Panc1 (cell line): ENCODE measurements around the gene DSCAM. TPM values are rescaled to one million over a fixed set of nuclear protein-coding genes. Genes with fewer than 3 reads are reported as not detected.

Source experiments
- ATAC-seq: fragments of 200-7000 bp; cut with Tn5 transposase; 2 replicates; pipeline ENCODE4 v1.9.1; 2020; ENCODE audit warnings: mild to moderate bottlenecking, moderate library complexity
- BruUV-seq: library from RNA; stranded (reverse); fragments of 400-500 nt; replicated peaks from 2 replicates; lab custom pipeline; 2021; lab: Mats Ljungman, UMichigan
- CTCF ChIA-PET: fragments of 300-600 bp; sonication (Branson Sonifier 250); formaldehyde crosslinking; loops from one replicate; lab custom pipeline; 2022; ENCODE audit warnings: antibody characterized with exemption; lab: Charles Lee
- POLR2A ChIA-PET: fragments of 300-600 bp; sonication (Branson Sonifier 250); formaldehyde crosslinking; loops from one replicate; lab custom pipeline; 2022; ENCODE audit warnings: antibody characterized with exemption; lab: Charles Lee
- DNase-seq: peaks from one replicate; pipeline ENCODE4 v3.0.0-alpha.2; 2010; ENCODE audit warnings: low read depth, low spot score
- H3K27ac ChIP-seq: 2 replicates; pipeline ENCODE4 v1.5.1; 2011; ENCODE audit warnings: mild to moderate bottlenecking, low read length, inconsistent platforms
- H3K27me3 ChIP-seq: fragments of 200-500 bp; sonication (Bioruptor generic); 2 replicates; pipeline ENCODE4 v1.6.0; 2014; ENCODE audit warnings: low read length, inconsistent platforms; ENCODE audit not compliant: control insufficient read depth, insufficient read depth
- H3K36me3 ChIP-seq: fragments of 200-500 bp; sonication (Bioruptor generic); 2 replicates; pipeline ENCODE4 v1.5.1; 2014; ENCODE audit warnings: inconsistent platforms, mild to moderate bottlenecking, low read length, moderate library complexity; ENCODE audit not compliant: control insufficient read depth, insufficient read depth
- H3K4me1 ChIP-seq: 2 replicates; pipeline ENCODE4 v1.5.1; 2011; ENCODE audit warnings: inconsistent platforms, mild to moderate bottlenecking, low read length, moderate library complexity; ENCODE audit not compliant: control insufficient read depth, insufficient read depth
- H3K4me3 ChIP-seq, 2 experiments: 2 replicates each; pipeline ENCODE4 v1.5.1; 2011 to 2012; ENCODE audit warnings: low read depth in 2 of 2, low read length in 2 of 2, mild to moderate bottlenecking in 2 of 2, inconsistent platforms in 1 of 2, moderate library complexity in 1 of 2
- H3K9me3 ChIP-seq: fragments of 200-500 bp; sonication (Bioruptor generic); 2 replicates; pipeline ENCODE4 v1.5.1; 2014; ENCODE audit warnings: low read depth, mild to moderate bottlenecking, inconsistent platforms, low read length, moderate library complexity; ENCODE audit not compliant: control insufficient read depth, insufficient read depth
- POLR2AphosphoS5 ChIP-seq: IDR thresholded peaks from 2 replicates; pipeline ENCODE4 v1.6.1; 2012; ENCODE audit warnings: mild to moderate bottlenecking, low read depth, low read length, moderate library complexity
- SIN3A ChIP-seq: IDR thresholded peaks from 2 replicates; pipeline ENCODE4 v1.6.1; 2012; ENCODE audit warnings: low read depth, mild to moderate bottlenecking, low read length, moderate library complexity, borderline replicate concordance; ENCODE audit not compliant: insufficient read depth
- TCF7L2 ChIP-seq: IDR thresholded peaks from 2 replicates; pipeline ENCODE4 v1.6.1; 2011; ENCODE audit warnings: mild to moderate bottlenecking, low read depth, low read length, inconsistent platforms
- in situ Hi-C: cut with HindIII; loops from 2 replicates; pipeline ENCODE4 v1.10.0; 2016; ENCODE audit warnings: low sequenced_read_pairs, low pct_unique_long_range_greater_than_20kb
- intact Hi-C: fragments of 100-400 bp; cut with micrococcal nuclease; formaldehyde crosslinking; loops from one replicate; pipeline ENCODE4 v1.10.0; 2022; ENCODE audit not compliant: unreplicated experiment
- total RNA-seq: library from RNA; stranded (reverse); gene quantifications from one replicate; pipeline ENCODE4 v1.2.1, GENCODE V29; 2021; ENCODE audit not compliant: unreplicated experiment
- TF ChIP-seq, protein P1 (sequence below), 2 experiments: IDR thresholded peaks; 2 replicates each; pipeline ENCODE4 v1.6.1; 2011 to 2012; ENCODE audit warnings: low read depth in 2 of 2, control low read depth in 1 of 2, low read length in 1 of 2, mild to moderate bottlenecking in 1 of 2, moderate library complexity in 1 of 2; ENCODE audit not compliant: insufficient read depth in 1 of 2
- TF ChIP-seq, protein P2 (sequence below): fragments of 450-650 bp; IDR thresholded peaks from 2 replicates; pipeline ENCODE4 v1.5.1; 2017; ENCODE audit warnings: mild to moderate bottlenecking

DSCAM gene
- total RNA-seq, 1 experiment from 2014 or later, result not detected

DNA sequence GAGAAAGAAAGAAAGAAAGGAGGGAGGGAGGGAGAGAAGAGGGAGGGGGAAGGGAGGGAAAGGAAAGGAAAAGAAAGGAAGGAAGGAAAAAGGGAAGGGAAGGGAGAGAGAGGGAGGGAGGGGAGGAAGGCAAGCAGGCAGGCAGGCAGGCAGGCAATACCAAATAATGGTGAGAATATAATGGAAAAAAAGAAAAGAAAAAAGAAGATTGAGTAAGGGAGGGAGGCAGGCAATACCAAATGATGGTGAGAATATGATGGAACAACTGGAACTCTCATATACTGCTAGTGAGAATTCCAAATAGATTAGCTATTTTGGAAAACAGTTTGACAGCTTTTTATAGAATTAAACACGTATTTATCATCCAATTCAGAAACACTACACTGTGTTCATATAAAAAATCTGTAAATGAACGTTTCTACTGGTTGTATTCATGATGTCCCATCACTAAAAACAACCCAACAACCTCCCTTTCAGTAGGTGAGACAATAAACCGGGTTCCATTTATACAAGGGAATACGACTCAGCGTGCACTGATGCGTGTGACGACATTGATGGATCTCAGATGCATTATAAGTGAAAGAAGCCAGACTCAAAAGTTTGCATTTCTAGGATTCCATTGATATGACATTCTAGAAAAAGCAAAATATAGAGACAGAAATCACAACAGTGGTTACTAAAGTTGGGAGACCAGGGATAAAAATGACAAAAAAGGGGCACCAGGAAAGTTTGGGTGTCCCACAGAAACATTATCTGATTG lies 226.4 kb downstream of the DSCAM start:
- Histone ChIP-seq H3K4me1 (no peaks in the 10 kb centered on the region), H3K9me3 (no peaks in the 10 kb centered on the region), H3K36me3 (no peaks in the 10 kb centered on the region), H3K4me3 (no peak overlapping the region), H3K27me3 (no peaks in the 10 kb centered on the region), H3K27ac (no peak overlapping the region)
- ChIA-PET POLR2A (no interaction called here), CTCF (no interaction called here)
- TF ChIP-seq, protein P1, sequence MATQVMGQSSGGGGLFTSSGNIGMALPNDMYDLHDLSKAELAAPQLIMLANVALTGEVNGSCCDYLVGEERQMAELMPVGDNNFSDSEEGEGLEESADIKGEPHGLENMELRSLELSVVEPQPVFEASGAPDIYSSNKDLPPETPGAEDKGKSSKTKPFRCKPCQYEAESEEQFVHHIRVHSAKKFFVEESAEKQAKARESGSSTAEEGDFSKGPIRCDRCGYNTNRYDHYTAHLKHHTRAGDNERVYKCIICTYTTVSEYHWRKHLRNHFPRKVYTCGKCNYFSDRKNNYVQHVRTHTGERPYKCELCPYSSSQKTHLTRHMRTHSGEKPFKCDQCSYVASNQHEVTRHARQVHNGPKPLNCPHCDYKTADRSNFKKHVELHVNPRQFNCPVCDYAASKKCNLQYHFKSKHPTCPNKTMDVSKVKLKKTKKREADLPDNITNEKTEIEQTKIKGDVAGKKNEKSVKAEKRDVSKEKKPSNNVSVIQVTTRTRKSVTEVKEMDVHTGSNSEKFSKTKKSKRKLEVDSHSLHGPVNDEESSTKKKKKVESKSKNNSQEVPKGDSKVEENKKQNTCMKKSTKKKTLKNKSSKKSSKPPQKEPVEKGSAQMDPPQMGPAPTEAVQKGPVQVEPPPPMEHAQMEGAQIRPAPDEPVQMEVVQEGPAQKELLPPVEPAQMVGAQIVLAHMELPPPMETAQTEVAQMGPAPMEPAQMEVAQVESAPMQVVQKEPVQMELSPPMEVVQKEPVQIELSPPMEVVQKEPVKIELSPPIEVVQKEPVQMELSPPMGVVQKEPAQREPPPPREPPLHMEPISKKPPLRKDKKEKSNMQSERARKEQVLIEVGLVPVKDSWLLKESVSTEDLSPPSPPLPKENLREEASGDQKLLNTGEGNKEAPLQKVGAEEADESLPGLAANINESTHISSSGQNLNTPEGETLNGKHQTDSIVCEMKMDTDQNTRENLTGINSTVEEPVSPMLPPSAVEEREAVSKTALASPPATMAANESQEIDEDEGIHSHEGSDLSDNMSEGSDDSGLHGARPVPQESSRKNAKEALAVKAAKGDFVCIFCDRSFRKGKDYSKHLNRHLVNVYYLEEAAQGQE (IDR thresholded peaks at IDR 0.05; ENCODE audit: insufficient read depth in 1 of 2, low read depth in 2 of 2, low read length in 1 of 2), result no peak
- TF ChIP-seq, protein P2, sequence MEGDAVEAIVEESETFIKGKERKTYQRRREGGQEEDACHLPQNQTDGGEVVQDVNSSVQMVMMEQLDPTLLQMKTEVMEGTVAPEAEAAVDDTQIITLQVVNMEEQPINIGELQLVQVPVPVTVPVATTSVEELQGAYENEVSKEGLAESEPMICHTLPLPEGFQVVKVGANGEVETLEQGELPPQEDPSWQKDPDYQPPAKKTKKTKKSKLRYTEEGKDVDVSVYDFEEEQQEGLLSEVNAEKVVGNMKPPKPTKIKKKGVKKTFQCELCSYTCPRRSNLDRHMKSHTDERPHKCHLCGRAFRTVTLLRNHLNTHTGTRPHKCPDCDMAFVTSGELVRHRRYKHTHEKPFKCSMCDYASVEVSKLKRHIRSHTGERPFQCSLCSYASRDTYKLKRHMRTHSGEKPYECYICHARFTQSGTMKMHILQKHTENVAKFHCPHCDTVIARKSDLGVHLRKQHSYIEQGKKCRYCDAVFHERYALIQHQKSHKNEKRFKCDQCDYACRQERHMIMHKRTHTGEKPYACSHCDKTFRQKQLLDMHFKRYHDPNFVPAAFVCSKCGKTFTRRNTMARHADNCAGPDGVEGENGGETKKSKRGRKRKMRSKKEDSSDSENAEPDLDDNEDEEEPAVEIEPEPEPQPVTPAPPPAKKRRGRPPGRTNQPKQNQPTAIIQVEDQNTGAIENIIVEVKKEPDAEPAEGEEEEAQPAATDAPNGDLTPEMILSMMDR, result no peak
- TF ChIP-seq POLR2AphosphoS5 (no peak), TCF7L2 (no peak), SIN3A (no peak)
- no peak for DNase-seq
- no TSS peak for BruUV-seq
- intact Hi-C loops (no loop called here), in situ Hi-C loops (no loop called here)
- no peak for ATAC-seq

DNA sequence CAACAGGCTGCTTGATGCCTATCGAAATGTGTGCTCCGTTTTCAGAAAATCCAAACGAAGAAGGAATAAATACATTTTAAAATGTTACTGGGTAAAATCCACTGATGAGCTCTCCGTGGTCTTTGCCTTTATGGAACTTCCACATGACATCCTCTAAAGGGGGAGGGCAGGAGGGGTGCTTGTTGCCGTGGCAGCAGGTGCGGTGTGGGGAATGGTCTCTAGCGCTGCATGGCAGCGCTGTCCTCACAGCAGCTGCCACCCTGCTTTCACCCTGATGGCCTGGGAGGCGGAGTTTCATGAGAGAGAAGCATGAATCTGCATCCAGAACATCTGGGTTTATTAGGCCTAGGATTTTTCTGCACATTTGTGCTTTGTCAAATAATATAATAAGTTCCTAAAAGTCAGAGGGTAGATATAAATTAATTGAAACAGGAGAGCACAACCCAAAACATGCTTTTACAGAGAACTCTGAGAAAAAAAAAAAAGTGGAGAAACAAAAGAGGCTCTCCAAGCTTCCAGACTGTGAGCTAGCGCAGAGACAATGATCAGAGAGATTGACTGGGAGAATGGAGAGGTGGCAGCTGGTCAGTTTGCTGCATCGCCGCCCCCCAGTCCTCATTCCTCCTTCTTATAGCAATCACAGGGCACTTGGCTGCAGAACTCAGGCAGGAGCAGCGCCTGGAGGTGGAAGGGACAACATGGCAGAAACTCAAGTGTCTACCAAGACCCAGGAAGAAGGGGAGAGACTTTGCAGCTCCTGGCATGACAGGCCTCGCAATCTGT lies 228.6 kb downstream of the DSCAM start:
- DNase-seq (no peak), ATAC-seq (no peak)
- Histone ChIP-seq H3K4me3 (no peak overlapping the region), H3K9me3 (no peaks in the 10 kb centered on the region), H3K36me3 (no peaks in the 10 kb centered on the region), H3K4me1 (no peaks in the 10 kb centered on the region), H3K27ac (no peak overlapping the region), H3K27me3 (no peaks in the 10 kb centered on the region)
- ChIA-PET CTCF (no interaction called here), POLR2A (no interaction called here)
- intact Hi-C loops, result no loop called here
- in situ Hi-C loops, result no loop called here
- TF ChIP-seq, protein P1 (IDR thresholded peaks at IDR 0.05; ENCODE audit: insufficient read depth in 1 of 2, low read depth in 2 of 2, low read length in 1 of 2), result no peak
- TF ChIP-seq, protein P2, result no peak
- BruUV-seq, result no TSS peak
